Breast epithelium (tissue), 4 donors: Measurements from ENCODE around the gene C12orf75. TPM values are rescaled to one million over a fixed set of nuclear protein-coding genes. Genes with fewer than 3 reads are reported as not detected.

Experiments used
- DNase-seq, 2 donors: peaks; one replicate each; pipeline ENCODE4 v3.0.0-alpha.2; 2019; ENCODE audit warnings: low spot score in 2 of 2
- H3K27ac ChIP-seq, 2 donors: fragments of 200-600 bp; sonication (generic) in 1 of 2; one replicate each; pipeline ENCODE4 v1.5.1; 2016 to 2019; ENCODE audit warnings: mild to moderate bottlenecking in 1 of 2
- H3K27me3 ChIP-seq, 2 donors: fragments of 200-600 bp; sonication (generic) in 1 of 2; one replicate each; pipeline versions ENCODE4 v1.5.1 to v1.6.0; 2017 to 2019; ENCODE audit warnings: control low read depth in 1 of 2, mild to moderate bottlenecking in 1 of 2
- H3K36me3 ChIP-seq: fragments of 200-600 bp; one replicate; pipeline ENCODE4 v1.5.1; 2019
- H3K4me1 ChIP-seq, 2 donors: fragments of 200-600 bp; sonication (generic); one replicate each; pipeline ENCODE4 v1.5.1; 2016 to 2019; ENCODE audit warnings: control low read depth in 1 of 2
- H3K4me3 ChIP-seq, 3 donors: fragments of 200-600 bp; sonication (generic); 1 replicate in 2 of 3; 2 replicates in 1 of 3; pipeline ENCODE4 v1.5.1; 2016 to 2019; ENCODE audit warnings: mild to moderate bottlenecking in 3 of 3, moderate library complexity in 2 of 3
- H3K9me3 ChIP-seq, 2 donors: fragments of 200-600 bp; sonication (generic) in 1 of 2; one replicate each; pipeline ENCODE4 v1.5.1; 2016 to 2019; ENCODE audit warnings: control low read depth in 1 of 2
- CTCF ChIP-seq, 3 donors: fragments of 450-650 bp; IDR thresholded peaks; one replicate each; pipeline ENCODE4 v1.5.1; 2016 to 2017; ENCODE audit warnings: antibody characterized with exemption in 3 of 3, mild to moderate bottlenecking in 3 of 3, moderate library complexity in 3 of 3
- POLR2A ChIP-seq: fragments of 450-650 bp; IDR thresholded peaks from one replicate; pipeline ENCODE4 v1.6.1; 2016; ENCODE audit warnings: antibody characterized with exemption, mild to moderate bottlenecking, moderate library complexity
- POLR2AphosphoS5 ChIP-seq, 3 donors: sonication (generic); formaldehyde crosslinking; IDR thresholded peaks; one replicate each; pipeline ENCODE4 v1.6.1; 2017; ENCODE audit warnings: antibody characterized with exemption in 3 of 3
- intact Hi-C: fragments of 100-400 bp; cut with DNase I; formaldehyde crosslinking; loops from one replicate; pipeline ENCODE4 v1.15.1; 2023; ENCODE audit warnings: low total_unique reads
- total RNA-seq, 3 donors: library from RNA; depleted of rRNA; stranded (reverse); fragments of >200 nt; gene quantifications; one replicate each; pipeline ENCODE4 v1.1.0, GENCODE V29; 2016

C12orf75 gene
- total RNA-seq, 3 donors from 2014 or later: 2.4 to 20.9 (median 20.0) TPM

GRCh38 chr12:105420659-105421240, 90.3 kb downstream of the C12orf75 start:
- Histone ChIP-seq H3K27ac (no peak overlapping the region), H3K27me3 (no peaks in the 10 kb centered on the region), H3K4me1 (no peaks in the 10 kb centered on the region), H3K9me3 (no peaks in the 10 kb centered on the region), H3K36me3 (no peaks in the 10 kb centered on the region), H3K4me3 (no peak overlapping the region)
- DNase-seq: peak; percentile 53 to 69
- intact Hi-C loops: no loop called here
- TF ChIP-seq POLR2AphosphoS5 (IDR thresholded peaks at IDR 0.05) (peak in 1 of 3 donors; percentile 46), POLR2A (no peak), CTCF (IDR thresholded peaks at IDR 0.05) (peak; percentile 87 to 94 (median 90))

Other genes starting within 250 kb of the C12orf75 start
- gene ALDH1L2, start 246.2 kb upstream of the C12orf75 start, total RNA-seq: 1 to 10 TPM; 2.3 to 7.8 (median 6.7) TPM
- gene WASHC4, start 223.0 kb upstream of the C12orf75 start, total RNA-seq: 10 to 100 TPM; 65.6 to 90.3 (median 88.2) TPM
- gene APPL2, start 94.5 kb upstream of the C12orf75 start, total RNA-seq: 100 to 1,000 TPM in 1 of 3 donors, 10 to 100 TPM in 2; 73.0 to 130 (median 89.1) TPM